ENCODE data around the gene PAPSS1. TPM values are rescaled to one million over a fixed set of nuclear protein-coding genes. Genes with fewer than 3 reads are reported as not detected.

Gene PAPSS1
- total and polyA plus RNA-seq, 2 of the 8 experiments (the other 6 are each of a cell fraction or from before 2014, with no cell fraction given): 79.2 to 98.5 TPM

DNA sequence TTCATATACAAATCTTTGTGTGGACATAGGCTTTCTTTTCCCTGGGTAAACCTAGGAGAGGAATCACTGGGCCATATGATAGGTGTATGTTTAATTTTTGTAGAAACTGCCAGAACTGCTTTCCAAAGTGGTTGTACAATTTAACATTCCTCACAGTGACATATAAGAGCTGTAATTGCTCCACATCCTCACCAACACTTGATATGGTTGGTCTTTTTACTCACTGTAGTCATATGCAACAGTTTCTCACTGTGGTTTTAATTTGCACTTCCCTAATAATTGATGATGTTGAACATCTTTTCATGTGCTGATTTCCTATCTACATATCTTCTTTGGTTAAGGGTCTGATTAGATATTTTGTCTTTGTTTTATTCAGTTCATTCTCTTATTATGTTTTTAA lies 24.5 kb upstream of the PAPSS1 start:
- no peak overlapping the region for H3K14ac ChIP-seq (ENCODE audit: insufficient read length)
- CTCF ChIA-PET (ENCODE audit: partially characterized antibody): no interaction called here
- H3K4ac ChIP-seq (replicated peaks; ENCODE audit: insufficient read length, low read depth, low read length): no peak overlapping the region
- no peaks in the 10 kb centered on the region for H3K79me2 ChIP-seq (ENCODE audit: control insufficient read depth in 1 of 2, insufficient read depth in 2 of 2, low read length in 2 of 2)
- peaks cover 0 to 2% (median 0%) of the 10 kb centered on the region in 4 experiments; a peak in 1 of 7 replicates for H3K27me3 ChIP-seq (replicated peaks in 1 of 4; ENCODE audit: control insufficient read depth in 3 of 4, extremely low read depth in 1 of 4, insufficient read depth in 3 of 4, low read length in 3 of 4)
- no peaks in the 10 kb centered on the region; a peak in 1 of 4 replicates for H3K9me3 ChIP-seq (ENCODE audit: insufficient read depth in 2 of 2, low read depth in 1 of 2, low read length in 1 of 2)
- no peak overlapping the region for H2AK5ac ChIP-seq (ENCODE audit: low read depth, low read length)
- H4K5ac ChIP-seq (ENCODE audit: insufficient read length, low read depth, low read length): no peak overlapping the region
- no peak overlapping the region for H2AFZ ChIP-seq (ENCODE audit: low read length)
- H3K27ac ChIP-seq (ENCODE audit: low read depth, low read length): no peak overlapping the region
- H3K56ac ChIP-seq (replicated peaks; ENCODE audit: insufficient read length, low read depth, low read length): no peak overlapping the region
- no peak overlapping the region for H2BK12ac ChIP-seq (ENCODE audit: low read depth, low read length)
- H2BK20ac ChIP-seq (ENCODE audit: low read length): no peak overlapping the region
- no peaks in the 10 kb centered on the region for H3K79me1 ChIP-seq (ENCODE audit: low read depth, low read length)
- H2BK5ac ChIP-seq (ENCODE audit: low read depth, low read length): no peak overlapping the region
- H3K36me3 ChIP-seq (ENCODE audit: control insufficient read depth in 2 of 4, insufficient read depth in 4 of 4, low read length in 3 of 4): no peaks in the 10 kb centered on the region
- POLR2A ChIA-PET (ENCODE audit: partially characterized antibody): no interaction called here
- no peaks in the 10 kb centered on the region for H3K23me2 ChIP-seq (ENCODE audit: low read depth, low read length)
- no peak overlapping the region for H3K18ac ChIP-seq (ENCODE audit: extremely low read depth, low read length)
- no peaks in the 10 kb centered on the region for H4K20me1 ChIP-seq (replicated peaks in 1 of 2; ENCODE audit: control insufficient read depth in 1 of 2, insufficient read depth in 2 of 2, low read length in 2 of 2)
- no peak overlapping the region for H3K9ac ChIP-seq (replicated peaks in 1 of 4; ENCODE audit: extremely low read depth in 1 of 4, low read depth in 3 of 4, low read length in 3 of 4)
- H3K4me3 ChIP-seq (ENCODE audit: extremely low read depth in 1 of 4, insufficient read depth in 2 of 4, low read depth in 3 of 4, low read length in 4 of 4): no peak overlapping the region
- H4K91ac ChIP-seq (replicated peaks; ENCODE audit: insufficient read length, low read length): no peak overlapping the region
- H3K4me2 ChIP-seq (ENCODE audit: insufficient read depth in 1 of 2, low read depth in 2 of 2, low read length in 2 of 2): no peak overlapping the region
- H4K8ac ChIP-seq (ENCODE audit: extremely low read depth, insufficient read depth, low read length): no peak overlapping the region
- H3K23ac ChIP-seq (ENCODE audit: insufficient read length): no peak overlapping the region
- DNase-seq (ENCODE audit: low read depth in 1 of 2, low spot score in 2 of 2): no peak
- H3K4me1 ChIP-seq (replicated peaks in 1 of 4; ENCODE audit: control insufficient read depth in 3 of 4, insufficient read depth in 4 of 4, low read length in 3 of 4): peaks cover 0 to 7% (median 0%) of the 10 kb centered on the region in 4 experiments; a peak in 1 of 7 replicates
- no peak for FAIRE-seq
- no peak overlapping the region for H2BK15ac ChIP-seq (ENCODE audit: low read length)
- no peak overlapping the region for H2BK120ac ChIP-seq (replicated peaks; ENCODE audit: low read depth, low read length)
- TF ChIP-seq SUZ12 (IDR thresholded peaks at IDR 0.05; ENCODE audit: low read length): no peak
- no peak for TF ChIP-seq SIX5 (IDR thresholded peaks at IDR 0.05; ENCODE audit: low read depth, low read length)
- TF ChIP-seq MAFK (IDR thresholded peaks at IDR 0.05; ENCODE audit: low read depth, low read length): no peak

All from H1 (cell line).